T-helper 17 cell (primary cell): ENCODE results near the gene KBTBD4. TPM values are rescaled to one million over a fixed set of nuclear protein-coding genes. Genes with fewer than 3 reads are reported as not detected.

Experiments used
- ATAC-seq: fragments of 150-1000 bp; cut with Tn5 transposase; 2 replicates; pipeline ENCODE4 v1.10.0; 2021; ENCODE audit warnings: mild to moderate bottlenecking, moderate library complexity
- DNase-seq, 3 donors: peaks; one replicate each; pipeline versions ENCODE4 v3.0.0 to v3.0.0-alpha.2; 2020 to 2021
- H3K9me3 ChIP-seq: one replicate; pipeline ENCODE4 v1.7.0; 2013; ENCODE audit warnings: low read length, mild to moderate bottlenecking; ENCODE audit not compliant: control insufficient read depth, poor library complexity, severe bottlenecking
- H3K27ac Mint-ChIP-seq: one replicate; pipeline ENCODE4 v1.8.0; 2022; ENCODE audit warnings: mild to moderate bottlenecking, moderate library complexity, mixed read lengths
- H3K27me3 Mint-ChIP-seq: one replicate; pipeline ENCODE4 v1.8.0; 2022; ENCODE audit warnings: mixed read lengths
- H3K36me3 Mint-ChIP-seq: one replicate; pipeline ENCODE4 v1.8.0; 2022; ENCODE audit warnings: low read depth, mixed read lengths
- H3K4me1 Mint-ChIP-seq: one replicate; pipeline ENCODE4 v1.8.0; 2022; ENCODE audit warnings: mild to moderate bottlenecking, mixed read lengths
- H3K4me3 Mint-ChIP-seq: one replicate; pipeline ENCODE4 v1.8.0; 2022; ENCODE audit warnings: mild to moderate bottlenecking, moderate library complexity, mixed read lengths
- total RNA-seq, 4 donors: library from RNA in 2 of 4; stranded (reverse) in 2 of 4; gene quantifications; one replicate each; pipeline ENCODE4 v1.2.3 and lab custom pipeline; 2022 to 2026

KBTBD4 gene
- total RNA-seq, 2 donors from 2014 or later, result 20.0 to 23.7 TPM

GRCh38 chr11:47599902-47600301 lies 21.1 kb upstream of the KBTBD4 start:
- Mint-ChIP-seq H3K27me3 (peaks cover 12% of the 10 kb centered on the region), H3K4me1 (peaks cover 3% of the 10 kb centered on the region), H3K4me3 (no peak overlapping the region), H3K27ac (no peak overlapping the region), H3K36me3 (peaks cover 4% of the 10 kb centered on the region)
- no peaks in the 10 kb centered on the region for H3K9me3 ChIP-seq
- DNase-seq, result no peak
- no peak for ATAC-seq

DNA sequence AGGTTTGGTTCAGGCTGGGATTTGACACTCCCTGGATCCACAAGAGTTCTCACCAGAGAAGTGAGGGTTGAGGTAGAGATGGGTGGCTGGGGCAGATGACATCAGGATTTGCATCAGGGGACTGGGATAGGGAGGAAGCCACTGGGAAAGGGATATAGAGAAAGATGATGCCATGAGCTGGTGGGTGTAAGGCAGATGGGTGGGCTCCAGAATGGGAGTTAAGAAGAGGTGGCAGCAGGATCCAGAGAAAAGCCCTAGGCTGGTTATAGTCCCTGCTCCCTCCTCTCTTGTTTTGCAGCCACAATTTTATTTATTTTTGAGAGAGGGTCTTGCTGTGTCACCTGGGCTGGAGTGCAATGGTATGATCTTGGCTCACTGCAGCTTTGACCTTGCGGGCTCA lies 17.2 kb upstream of the KBTBD4 start:
- peaks cover 9% of the 10 kb centered on the region for H3K36me3 Mint-ChIP-seq
- no peaks in the 10 kb centered on the region for H3K9me3 ChIP-seq
- H3K27ac Mint-ChIP-seq, result no peak overlapping the region
- H3K4me3 Mint-ChIP-seq, result no peak overlapping the region
- ATAC-seq (no peak), DNase-seq (no peak)
- peaks cover 37% of the 10 kb centered on the region for H3K27me3 Mint-ChIP-seq
- peaks cover 8% of the 10 kb centered on the region for H3K4me1 Mint-ChIP-seq

DNA sequence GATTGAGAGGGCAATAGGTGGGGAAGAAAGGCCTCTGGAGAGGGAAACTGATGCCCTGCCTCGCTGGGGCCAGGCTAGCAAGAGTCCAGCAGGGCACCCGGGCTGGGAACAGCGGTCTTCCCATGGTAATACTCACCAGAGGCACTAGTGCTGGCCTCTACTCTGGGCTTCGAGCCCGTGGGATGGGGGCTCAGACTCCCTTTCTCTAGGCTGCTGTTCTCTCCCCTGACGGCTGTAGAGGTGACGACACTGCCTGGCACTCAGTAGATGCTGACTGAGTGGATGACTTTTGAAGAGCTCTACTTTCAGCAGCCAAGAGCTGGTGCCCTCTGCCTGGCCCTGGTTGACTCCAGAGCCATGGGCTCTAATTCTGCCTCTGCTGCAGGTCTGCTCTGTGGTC lies 16.3 kb upstream of the KBTBD4 start:
- H3K9me3 ChIP-seq, result no peaks in the 10 kb centered on the region
- Mint-ChIP-seq H3K27ac (no peak overlapping the region), H3K36me3 (peaks cover 9% of the 10 kb centered on the region), H3K4me1 (peaks cover 8% of the 10 kb centered on the region), H3K4me3 (no peak overlapping the region), H3K27me3 (peaks cover 37% of the 10 kb centered on the region)
- no peak for ATAC-seq
- DNase-seq, result no peak

- H3K4me1 Mint-ChIP-seq, result peaks cover 7% of the 10 kb centered on the region
- no peaks in the 10 kb centered on the region for H3K9me3 ChIP-seq
- H3K4me3 Mint-ChIP-seq, result peak within 1 kb of the TSS; percentile 41
- H3K27me3 Mint-ChIP-seq, result peaks cover 37% of the 10 kb centered on the region
- ATAC-seq, result no peak
- no peak within 1 kb of the TSS for H3K27ac Mint-ChIP-seq
- DNase-seq, result no peak
- H3K36me3 Mint-ChIP-seq, result peaks cover 7% of the 10 kb centered on the region
Observed at GRCh38 chr11:47593934-47594855, 15.4 kb upstream of the KBTBD4 start, which contains the start of gene C1QTNF4. Gene C1QTNF4 (minus strand): TSS chr11:47594411. CDS start chr11:47590810, 3,601 bp downstream.

GRCh38 chr11:47593492-47593933 lies 14.7 kb upstream of the KBTBD4 start:
- DNase-seq (no peak), ATAC-seq (no peak)
- H3K9me3 ChIP-seq, result no peaks in the 10 kb centered on the region
- Mint-ChIP-seq H3K27ac (no peak overlapping the region), H3K4me1 (peaks cover 5% of the 10 kb centered on the region), H3K4me3 (peak overlapping the region; percentile 41), H3K27me3 (peaks cover 37% of the 10 kb centered on the region), H3K36me3 (peaks cover 5% of the 10 kb centered on the region)

DNA sequence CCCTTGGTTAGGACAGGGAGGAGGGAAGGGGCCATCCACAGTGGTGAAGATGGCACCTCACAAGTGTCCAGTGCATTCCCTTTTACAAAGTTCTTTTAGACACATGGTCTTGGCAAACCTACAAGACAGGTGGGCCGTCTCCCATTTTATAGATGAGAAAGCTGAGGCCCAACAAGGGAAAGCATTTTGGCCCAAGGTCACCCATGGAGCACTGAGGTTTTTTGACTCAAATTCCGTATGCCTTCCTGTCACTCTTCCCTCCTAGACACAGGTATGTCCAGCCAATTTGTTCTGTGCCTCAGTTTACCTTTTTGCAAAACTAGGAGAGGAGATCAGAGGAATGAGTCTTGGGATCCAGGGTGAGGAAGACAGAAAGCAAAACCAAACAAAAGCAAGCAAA lies 14.2 kb upstream of the KBTBD4 start:
- Mint-ChIP-seq H3K4me3 (no peak overlapping the region), H3K36me3 (peaks cover 5% of the 10 kb centered on the region)

DNA sequence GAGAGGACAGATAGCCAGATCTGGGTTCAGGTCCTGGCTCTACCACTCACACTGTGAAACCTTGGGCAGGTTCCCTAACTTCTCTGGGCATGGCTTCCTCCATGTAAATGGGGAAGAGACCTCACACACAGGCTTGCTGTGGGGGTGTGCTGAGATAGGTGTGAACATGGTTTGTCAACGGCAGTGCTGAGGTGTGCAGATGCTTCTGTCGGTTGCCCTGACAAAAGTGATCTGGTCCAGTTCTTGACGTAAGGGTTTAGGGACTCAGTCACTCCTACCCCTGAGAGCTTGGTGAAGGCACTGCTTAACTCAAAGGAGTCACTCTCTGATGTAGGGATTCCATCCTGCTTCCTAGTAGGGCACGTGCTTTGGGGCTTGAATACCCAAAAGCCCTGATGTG lies 13.5 kb upstream of the KBTBD4 start:
- H3K9me3 ChIP-seq, result no peaks in the 10 kb centered on the region
- Mint-ChIP-seq H3K36me3 (peaks cover 5% of the 10 kb centered on the region), H3K27ac (no peak overlapping the region), H3K27me3 (peaks cover 37% of the 10 kb centered on the region), H3K4me1 (peaks cover 5% of the 10 kb centered on the region), H3K4me3 (no peak overlapping the region)
- DNase-seq, result no peak
- ATAC-seq, result no peak

More for the DNA sequence above, 14.2 kb upstream of the KBTBD4 start:
- DNase-seq, result no peak
- no peaks in the 10 kb centered on the region for H3K9me3 ChIP-seq
- ATAC-seq, result no peak
- Mint-ChIP-seq H3K4me1 (peaks cover 5% of the 10 kb centered on the region), H3K27me3 (peaks cover 37% of the 10 kb centered on the region), H3K27ac (no peak overlapping the region)

DNA sequence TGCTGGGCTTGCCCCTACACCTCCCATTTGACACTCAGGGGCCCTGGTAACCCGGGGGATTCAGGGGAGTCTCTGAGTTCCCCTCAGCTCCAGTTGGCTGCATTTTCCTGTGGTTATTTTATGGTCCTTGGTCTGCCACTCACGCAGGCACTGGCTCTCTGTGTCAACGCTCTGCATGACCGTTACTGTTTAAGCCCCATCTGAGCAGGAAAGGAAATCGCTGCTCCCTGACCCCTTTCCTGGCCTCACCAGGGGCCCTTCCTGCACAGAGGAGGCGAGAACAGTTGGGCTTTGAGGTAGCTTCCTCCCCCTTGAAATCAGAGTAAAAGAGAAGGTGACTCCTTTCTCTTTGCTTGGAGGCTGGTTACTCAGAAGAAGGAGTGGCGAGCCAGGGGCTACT lies 13.0 kb upstream of the KBTBD4 start:
- Mint-ChIP-seq H3K4me3 (no peak overlapping the region), H3K27ac (no peak overlapping the region), H3K27me3 (peaks cover 37% of the 10 kb centered on the region), H3K4me1 (peaks cover 5% of the 10 kb centered on the region), H3K36me3 (peaks cover 5% of the 10 kb centered on the region)
- DNase-seq (no peak), ATAC-seq (no peak)
- H3K9me3 ChIP-seq, result no peaks in the 10 kb centered on the region

DNA sequence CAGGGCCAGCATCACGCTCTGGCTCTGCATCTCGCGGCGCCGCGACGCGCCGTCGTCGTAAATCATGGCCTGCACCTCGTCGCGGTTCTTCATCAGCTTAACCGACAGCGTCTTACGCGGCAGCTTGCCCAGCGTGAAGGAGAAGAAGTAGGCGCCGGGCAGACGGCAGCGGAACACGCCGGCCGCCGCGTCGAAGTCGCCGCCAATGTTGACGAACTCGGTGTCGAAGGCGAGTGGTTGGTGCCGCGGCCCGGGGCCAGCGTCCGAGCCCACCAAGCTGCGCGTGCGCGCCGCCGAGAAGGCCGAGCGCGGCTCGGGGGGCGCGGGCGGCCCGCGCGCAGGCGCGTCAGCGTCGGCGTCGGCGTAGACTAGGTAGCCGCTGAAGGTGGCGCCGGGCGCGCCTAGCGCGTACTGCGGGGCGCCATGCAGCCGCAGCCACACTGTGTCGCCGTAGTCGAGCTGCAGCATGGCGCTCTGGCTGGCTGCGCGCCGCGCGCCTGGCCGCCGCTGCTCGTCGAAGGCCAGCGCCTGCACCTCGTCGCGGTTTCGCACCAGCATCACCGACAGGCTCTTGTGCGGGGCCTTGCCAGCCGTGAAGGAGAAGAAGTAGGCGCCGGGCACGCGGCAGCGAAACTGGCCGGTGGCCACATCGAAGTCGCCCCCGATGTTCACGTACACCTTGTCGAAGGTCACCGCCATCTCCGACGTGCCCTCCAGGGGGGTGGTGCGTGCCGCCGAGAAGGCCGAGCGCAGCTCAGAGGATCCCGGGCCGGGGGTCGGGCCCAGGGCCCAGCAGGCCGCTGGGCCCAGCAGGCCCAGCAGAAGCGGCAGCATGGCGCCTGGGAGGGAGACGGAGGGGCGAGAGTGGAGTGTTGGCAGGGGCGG lies 11.4 kb upstream of the KBTBD4 start:
- no peak for ATAC-seq
- H3K4me1 Mint-ChIP-seq, result peaks cover 8% of the 10 kb centered on the region

GRCh38 chr11:47589584-47589976 lies 10.8 kb upstream of the KBTBD4 start:
- no peaks in the 10 kb centered on the region for H3K9me3 ChIP-seq
- Mint-ChIP-seq H3K36me3 (peaks cover 3% of the 10 kb centered on the region), H3K4me3 (no peak overlapping the region), H3K4me1 (peaks cover 6% of the 10 kb centered on the region), H3K27ac (no peak overlapping the region), H3K27me3 (peaks cover 21% of the 10 kb centered on the region)
- no peak for DNase-seq
- ATAC-seq, result no peak

More for the DNA sequence above, 11.4 kb upstream of the KBTBD4 start:
- no peak for DNase-seq
- no peak overlapping the region for H3K4me3 Mint-ChIP-seq
- H3K9me3 ChIP-seq, result no peaks in the 10 kb centered on the region
- H3K27ac Mint-ChIP-seq, result no peak overlapping the region
- H3K27me3 Mint-ChIP-seq, result peaks cover 27% of the 10 kb centered on the region
- H3K36me3 Mint-ChIP-seq, result peaks cover 5% of the 10 kb centered on the region

GRCh38 chr11:47589118-47589517 lies 10.3 kb upstream of the KBTBD4 start:
- no peak overlapping the region for H3K4me3 Mint-ChIP-seq
- peaks cover 4% of the 10 kb centered on the region for H3K36me3 Mint-ChIP-seq
- ATAC-seq (no peak), DNase-seq (no peak)
- peaks cover 17% of the 10 kb centered on the region for H3K27me3 Mint-ChIP-seq
- peaks cover 3% of the 10 kb centered on the region for H3K4me1 Mint-ChIP-seq
- H3K27ac Mint-ChIP-seq, result no peak overlapping the region
- no peaks in the 10 kb centered on the region for H3K9me3 ChIP-seq

- DNase-seq, result no peak
Observed at GRCh38 chr11:47587723-47588326, 9.1 kb upstream of the KBTBD4 start.

More at GRCh38 chr11:47587723-47588326, 9.1 kb upstream of the KBTBD4 start:
- Mint-ChIP-seq H3K4me3 (peak overlapping the region; percentile 36), H3K4me1 (peaks cover 6% of the 10 kb centered on the region), H3K27ac (no peak overlapping the region), H3K36me3 (peaks cover 10% of the 10 kb centered on the region), H3K27me3 (peaks cover 6% of the 10 kb centered on the region)
- peak; percentile 23 for ATAC-seq
- H3K9me3 ChIP-seq, result no peaks in the 10 kb centered on the region
